22Rv1 (cell line): ENCODE data around the gene PDZRN4.

ENCODE experiments used
- CTCF ChIP-seq: fragments of 450-650 bp; IDR thresholded peaks from 2 replicates; pipeline ENCODE4 v1.5.1; 2017; ENCODE audit warnings: mild to moderate bottlenecking
- ZFX ChIP-seq: fragments of 450-650 bp; IDR thresholded peaks from 2 replicates; pipeline ENCODE4 v1.6.1; 2017; ENCODE audit warnings: antibody characterized with exemption, borderline replicate concordance

GRCh38 chr12:41466300-41466699 is 278.2 kb downstream of the PDZRN4 start:
- TF ChIP-seq CTCF, result no peak
- no peak for TF ChIP-seq ZFX
